CD14-positive monocyte (primary cell): Measurements from ENCODE around the gene CDKAL1. TPM values are rescaled to one million over a fixed set of nuclear protein-coding genes. Genes with fewer than 3 reads are reported as not detected.

Experiments used
- DNase-seq, 3 donors: peaks; one replicate each; pipeline ENCODE4 v3.0.0-alpha.2; 2011 to 2022
- H2AFZ ChIP-seq: 2 replicates; pipeline ENCODE4 v1.6.0; 2012; ENCODE audit warnings: mild to moderate bottlenecking, low read depth, low read length, inconsistent platforms; ENCODE audit not compliant: insufficient read depth, poor library complexity, severe bottlenecking
- H3K27ac ChIP-seq, 2 donors: 1 replicate in 1 of 2; 2 replicates in 1 of 2; pipeline ENCODE4 v1.5.1; 2012 to 2013; ENCODE audit warnings: low read length in 2 of 2, control low read depth in 1 of 2, inconsistent platforms in 1 of 2, low read depth in 1 of 2, mild to moderate bottlenecking in 1 of 2
- H3K27me3 ChIP-seq, 2 donors: one replicate each; pipeline versions ENCODE4 v1.6.0 to v1.6.1; 2011 to 2013; ENCODE audit warnings: low read length in 2 of 2; ENCODE audit not compliant: control insufficient read depth in 2 of 2, insufficient read depth in 2 of 2
- H3K36me3 ChIP-seq, 2 donors: replicated peaks in 1 of 2; 1 replicate in 1 of 2; 2 replicates in 1 of 2; pipeline versions ENCODE4 v1.5.1 to v1.6.1; 2012 to 2013; ENCODE audit warnings: low read length in 2 of 2, control low read depth in 1 of 2, inconsistent platforms in 1 of 2, mild to moderate bottlenecking in 1 of 2; ENCODE audit not compliant: insufficient read depth in 2 of 2, control insufficient read depth in 1 of 2
- H3K4me1 ChIP-seq, 2 donors: 1 replicate in 1 of 2; 2 replicates in 1 of 2; pipeline versions ENCODE4 v1.5.1 to v1.6.1; 2012 to 2013; ENCODE audit warnings: low read length in 2 of 2, control low read depth in 1 of 2, inconsistent platforms in 1 of 2, mild to moderate bottlenecking in 1 of 2, moderate library complexity in 1 of 2; ENCODE audit not compliant: insufficient read depth in 2 of 2, control insufficient read depth in 1 of 2
- H3K4me2 ChIP-seq: replicated peaks from 2 replicates; pipeline ENCODE3; 2012; ENCODE audit warnings: low read length, moderate library complexity, mild to moderate bottlenecking; ENCODE audit not compliant: poor library complexity, severe bottlenecking; ENCODE audit errors: extremely low read depth
- H3K4me3 ChIP-seq, 3 experiments: fragments of 200-600 bp in 1 of 3; sonication (generic) in 1 of 3; replicated peaks in 1 of 3; 1 replicate in 2 of 3; 2 replicates in 1 of 3; pipeline ENCODE4 v1.5.1; 2011 to 2013; ENCODE audit warnings: low read length in 3 of 3, mild to moderate bottlenecking in 3 of 3, control low read depth in 2 of 3, low read depth in 2 of 3, inconsistent platforms in 1 of 3, moderate library complexity in 1 of 3
- H3K79me2 ChIP-seq: 2 replicates; pipeline ENCODE4 v1.6.0; 2012; ENCODE audit warnings: mild to moderate bottlenecking, control low read depth, inconsistent platforms, low read length, moderate library complexity; ENCODE audit not compliant: insufficient read depth
- H3K9ac ChIP-seq: 2 replicates; pipeline ENCODE4 v1.6.0; 2017; ENCODE audit warnings: low read length, mild to moderate bottlenecking; ENCODE audit not compliant: insufficient read depth, poor library complexity, severe bottlenecking
- H3K9me3 ChIP-seq, 2 donors: replicated peaks in 1 of 2; 1 replicate in 1 of 2; 2 replicates in 1 of 2; pipeline versions ENCODE4 v1.5.1 to v1.6.1; 2012 to 2013; ENCODE audit warnings: low read length in 2 of 2, control low read depth in 1 of 2; ENCODE audit not compliant: control insufficient read depth in 1 of 2, insufficient read depth in 1 of 2
- H4K20me1 ChIP-seq: 2 replicates; pipeline ENCODE4 v1.6.0; 2012; ENCODE audit warnings: mild to moderate bottlenecking, low read length, control low read depth, moderate library complexity; ENCODE audit not compliant: insufficient read depth
- H3K27ac Mint-ChIP-seq, 7 donors: one replicate each; pipeline ENCODE4 v1.8.0; 2020; ENCODE audit warnings: mild to moderate bottlenecking in 7 of 7, mixed read lengths in 7 of 7, moderate library complexity in 6 of 7, inconsistent platforms in 2 of 7
- H3K27me3 Mint-ChIP-seq, 3 donors: one replicate each; pipeline ENCODE4 v1.8.0; 2021 to 2022; ENCODE audit warnings: low read depth in 3 of 3, mild to moderate bottlenecking in 3 of 3, mixed read lengths in 3 of 3, moderate library complexity in 3 of 3, inconsistent platforms in 1 of 3
- H3K36me3 Mint-ChIP-seq, 2 donors: one replicate each; pipeline ENCODE4 v1.8.0; 2020; ENCODE audit warnings: mixed read lengths in 2 of 2, inconsistent platforms in 1 of 2, mild to moderate bottlenecking in 1 of 2
- H3K4me1 Mint-ChIP-seq: one replicate; pipeline ENCODE4 v1.8.0; 2020; ENCODE audit warnings: mild to moderate bottlenecking, mixed read lengths
- H3K4me3 Mint-ChIP-seq, 2 donors: one replicate each; pipeline ENCODE4 v1.8.0; 2020; ENCODE audit warnings: mild to moderate bottlenecking in 2 of 2, mixed read lengths in 2 of 2, moderate library complexity in 1 of 2
- H3K9me3 Mint-ChIP-seq, 7 donors: one replicate each; pipeline ENCODE4 v1.8.0; 2020 to 2022; ENCODE audit warnings: mixed read lengths in 7 of 7, mild to moderate bottlenecking in 6 of 7, moderate library complexity in 6 of 7, inconsistent platforms in 2 of 7
- CTCF ChIP-seq: fragments of 200-600 bp; IDR thresholded peaks from one replicate; pipeline ENCODE4 v1.8.0; 2022; ENCODE audit warnings: antibody characterized with exemption, mild to moderate bottlenecking
- WGBS: methylation state at CpG from one replicate; pipeline ENCODE4 v1.1.5; 2013; ENCODE audit warnings: missing lambda C conversion rate; ENCODE audit not compliant: insufficient coverage; 5-methylcytosine and 5-hydroxymethylcytosine counted together
- intact Hi-C, 2 donors: fragments of 100-400 bp; cut with micrococcal nuclease; formaldehyde crosslinking; loops; one replicate each; pipeline versions ENCODE4 v1.15.0 to v1.15.1; 2023
- polyA plus RNA-seq, 3 donors: library from polyadenylated mRNA; depleted of rRNA in 1 of 3; unstranded in 2 of 3; stranded (reverse) in 1 of 3; fragments of 300-500 nt in 2 of 3; fragments of >200 nt in 1 of 3; fragmentation: Illumina TruSeq in 2 of 3; gene quantifications; 1 replicate in 2 of 3; 2 replicates in 1 of 3; pipeline ENCODE4 v1.2.3, GENCODE V29; 2012 to 2021

CDKAL1 gene
- polyA plus RNA-seq, 3 donors = 3.2 to 12.4 (median 8.3) TPM

- H2AFZ ChIP-seq = no peak overlapping the region
- H4K20me1 ChIP-seq = no peaks in the 10 kb centered on the region
- H3K36me3 ChIP-seq = no peaks in the 10 kb centered on the region
- H3K36me3 Mint-ChIP-seq = no peaks in the 10 kb centered on the region
- peaks cover 16% of the 10 kb centered on the region for H3K4me1 Mint-ChIP-seq
- peaks cover 0 to 8% of the 10 kb centered on the region in 2 donors for H3K9me3 ChIP-seq
- DNase-seq = no peak
- H3K9me3 Mint-ChIP-seq = peaks cover 0 to 14% (median 2%) of the 10 kb centered on the region in 7 donors
- no peaks in the 10 kb centered on the region for H3K27me3 ChIP-seq
- no peak overlapping the region for H3K4me3 ChIP-seq
- intact Hi-C loops = no loop called here
- peaks cover 0 to 1% (median 0%) of the 10 kb centered on the region in 3 donors for H3K27me3 Mint-ChIP-seq
- no CpG with 5 or more reads among the region's 4 CpGs for WGBS
- TF ChIP-seq CTCF = no peak
- no peak overlapping the region for H3K27ac Mint-ChIP-seq
- no peak overlapping the region for H3K4me3 Mint-ChIP-seq
- no peak overlapping the region for H3K9ac ChIP-seq
- H3K4me2 ChIP-seq = no peak overlapping the region
- H3K4me1 ChIP-seq = peaks cover 13 to 18% of the 10 kb centered on the region in 2 donors
- H3K27ac ChIP-seq = no peak overlapping the region
- H3K79me2 ChIP-seq = no peaks in the 10 kb centered on the region
These were observed 637.5 kb downstream of the CDKAL1 start for GRCh38 chr6:21171801-21172200.

- TF ChIP-seq CTCF = no peak
- Histone ChIP-seq H3K27ac (no peak overlapping the region), H3K9me3 (peaks cover 0 to 8% of the 10 kb centered on the region in 2 donors), H3K36me3 (no peaks in the 10 kb centered on the region), H3K27me3 (no peaks in the 10 kb centered on the region), H3K9ac (no peak overlapping the region), H3K4me1 (peaks cover 13 to 18% of the 10 kb centered on the region in 2 donors), H4K20me1 (no peaks in the 10 kb centered on the region), H3K4me3 (no peak overlapping the region), H3K4me2 (peak overlapping the region; percentile 10), H2AFZ (no peak overlapping the region), H3K79me2 (no peaks in the 10 kb centered on the region)
- Mint-ChIP-seq H3K4me1 (peaks cover 16% of the 10 kb centered on the region), H3K27ac (peak overlapping the region in 6 of 7 donors; percentile 29 to 89 (median 68)), H3K9me3 (peaks cover 0 to 14% (median 2%) of the 10 kb centered on the region in 7 donors), H3K4me3 (peak overlapping the region in 1 of 2 donors; percentile 64), H3K27me3 (peaks cover 0 to 1% (median 0%) of the 10 kb centered on the region in 3 donors), H3K36me3 (no peaks in the 10 kb centered on the region)
- DNase-seq = no peak
- intact Hi-C loops = no loop called here
- no CpG with 5 or more reads among the region's 2 CpGs for WGBS
These were observed 638.8 kb downstream of the CDKAL1 start for GRCh38 chr6:21173031-21173430.
